GM19467 (cell line): Measurements from ENCODE around the gene ZNF3.

Experiments used
- ATAC-seq: cut with Tn5 transposase; IDR thresholded peaks from one replicate; pipeline ENCODE4 v1.9.1; 2021; ENCODE audit warnings: mild to moderate bottlenecking, moderate library complexity; ENCODE audit not compliant: unreplicated experiment

ZNF3 gene

GRCh38 chr7:100057006-100057405 is 24.5 kb downstream of the ZNF3 start:
- ATAC-seq = no peak

- ATAC-seq = no peak
These were observed 28.3 kb downstream of the ZNF3 start for GRCh38 chr7:100053215-100053614.

GRCh38 chr7:100051611-100052010 is 29.9 kb downstream of the ZNF3 start:
- ATAC-seq = no peak

GRCh38 chr7:100049441-100050291 is 31.9 kb downstream of the ZNF3 start, which contains the start of gene ZSCAN21:
Gene ZSCAN21, plus strand, starts transcription at chr7:100049774. Its CDS starts 7,233 bp downstream, at chr7:100057007.
- ATAC-seq = peak; percentile 74

GRCh38 chr7:100048680-100049079 is 32.8 kb downstream of the ZNF3 start:
- no peak for ATAC-seq

- no peak for ATAC-seq
These were observed 36.8 kb downstream of the ZNF3 start for GRCh38 chr7:100044718-100045117.

- ATAC-seq = no peak
These were observed 40.9 kb downstream of the ZNF3 start for GRCh38 chr7:100040575-100040974.

GRCh38 chr7:100038326-100038725 is 43.2 kb downstream of the ZNF3 start:
- ATAC-seq = no peak

GRCh38 chr7:100035876-100036275 is 45.6 kb downstream of the ZNF3 start:
- ATAC-seq = no peak

GRCh38 chr7:100034871-100035510 is 46.5 kb downstream of the ZNF3 start:
- no peak for ATAC-seq

GRCh38 chr7:100033526-100033925 is 48.0 kb downstream of the ZNF3 start:
- no peak for ATAC-seq

GRCh38 chr7:100029596-100029995 is 51.9 kb downstream of the ZNF3 start:
- ATAC-seq = no peak

GRCh38 chr7:100027197-100027596 is 54.3 kb downstream of the ZNF3 start:
- ATAC-seq = no peak

GRCh38 chr7:100024020-100024619 is 57.4 kb downstream of the ZNF3 start:
- no peak for ATAC-seq

GRCh38 chr7:100023526-100023925 is 58.0 kb downstream of the ZNF3 start:
- no peak for ATAC-seq

- no peak for ATAC-seq
These were observed 58.9 kb downstream of the ZNF3 start for GRCh38 chr7:100022621-100023020.

- ATAC-seq = no peak
These were observed 60.2 kb downstream of the ZNF3 start for GRCh38 chr7:100021297-100021696.
